ENCODE measurements around the gene AMPH. TPM values are rescaled to one million over a fixed set of nuclear protein-coding genes. Genes with fewer than 3 reads are reported as not detected.
A peak's percentile ranks its signal among the peaks of the same experiment; 100 is the strongest.
"Not testable (repeated sequence)": the region's sequence is repeated elsewhere in the genome, so short reads cannot be mapped to it uniquely, and the experiment has no call there.

The AMPH gene
- polyA plus RNA-seq, 3 donors: 13.4 to 17.1 (median 16.4) TPM

DNA sequence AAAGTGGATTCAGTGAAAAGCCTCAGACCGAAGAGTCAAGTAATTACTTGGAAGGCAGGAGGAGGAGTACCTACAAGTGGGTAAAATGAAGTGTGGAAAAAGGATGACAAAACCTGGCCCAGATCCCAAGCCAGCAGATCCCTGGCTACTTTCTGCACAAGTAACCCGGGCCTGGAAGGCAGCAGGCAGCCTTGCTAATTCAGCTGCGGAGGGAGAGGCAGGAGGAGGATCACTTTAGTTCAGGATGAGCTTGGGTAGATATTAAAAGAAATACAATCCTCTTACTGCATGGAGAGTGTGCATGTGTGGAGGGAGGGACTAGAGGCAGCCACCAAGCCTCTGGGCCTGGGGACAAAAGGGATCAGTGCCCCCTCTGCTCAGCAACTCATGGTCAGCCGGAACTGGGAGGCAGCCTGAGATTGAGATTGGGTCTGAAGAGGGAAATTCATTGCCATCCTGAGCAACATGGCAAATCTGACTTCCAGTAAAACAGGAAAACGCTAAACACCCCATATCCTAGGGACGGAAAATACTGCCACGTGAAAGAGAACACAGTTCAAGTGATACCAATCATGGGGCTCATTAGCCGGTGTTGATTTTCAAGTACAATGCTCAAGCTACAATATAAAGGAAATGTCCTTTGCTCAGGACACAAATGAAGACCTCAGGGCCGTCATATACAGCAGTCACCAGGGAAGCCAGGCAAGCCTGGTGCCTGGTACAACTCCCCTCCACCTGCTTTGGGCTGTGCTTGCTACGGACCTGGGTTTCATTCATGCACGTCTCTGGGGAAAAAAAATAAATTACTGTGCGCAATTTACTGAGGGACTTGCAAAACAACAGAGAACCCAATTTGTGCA, 1.3 kb downstream of the AMPH start:
- no peak for DNase-seq

- DNase-seq: no peak
Observed at GRCh38 chr7:38628630-38629385, 2.4 kb downstream of the AMPH start.

GRCh38 chr7:38625866-38626265, 5.3 kb downstream of the AMPH start:
- DNase-seq: no peak

- DNase-seq: no peak
Observed at GRCh38 chr7:38615665-38616064, 15.5 kb downstream of the AMPH start.

DNA sequence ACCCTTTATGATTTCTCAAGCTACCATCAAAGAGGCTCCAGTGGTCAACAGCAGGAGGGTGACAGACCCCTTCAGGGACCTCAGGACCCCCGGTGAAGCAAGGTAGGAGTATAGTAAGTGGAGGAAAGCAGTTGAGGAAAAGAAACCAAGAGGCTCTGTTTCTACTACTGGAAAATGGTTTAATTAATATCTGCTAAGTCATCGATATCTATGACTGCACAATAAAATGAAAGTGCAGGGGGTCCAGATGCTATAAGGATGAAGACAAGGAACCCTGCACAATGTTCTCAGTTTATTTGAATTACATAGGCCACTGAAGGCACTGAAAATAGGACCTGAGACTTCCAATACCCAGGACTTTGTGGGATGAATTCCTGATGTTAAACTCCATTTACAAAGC, 23.7 kb downstream of the AMPH start:
- no peak for DNase-seq

GRCh38 chr7:38600741-38601140, 30.4 kb downstream of the AMPH start:
- no peak for DNase-seq

DNA sequence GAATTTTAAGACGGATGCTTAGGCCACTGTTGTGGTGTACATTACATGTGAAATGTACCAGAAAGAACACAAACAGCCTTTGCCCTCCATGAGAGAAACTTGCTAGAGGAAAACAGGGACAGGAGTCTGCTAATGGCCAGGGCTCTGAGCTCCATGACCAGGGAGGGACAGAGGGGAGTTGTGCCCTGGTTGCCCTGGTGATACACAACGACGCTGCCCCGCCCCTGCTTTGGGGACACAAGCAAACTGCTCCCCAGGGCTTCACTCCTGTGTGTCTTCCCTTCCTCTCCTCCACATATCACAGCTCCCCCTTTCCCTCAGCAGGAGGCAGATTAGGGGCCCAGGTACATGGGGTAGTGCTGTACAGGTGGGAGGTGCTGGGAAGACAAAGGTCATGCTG, 36.2 kb downstream of the AMPH start:
- peak; percentile 15 for DNase-seq

- no peak for DNase-seq
Observed at GRCh38 chr7:38592737-38593288, 38.4 kb downstream of the AMPH start.

- no peak for DNase-seq
Observed at GRCh38 chr7:38585572-38586354, 45.4 kb downstream of the AMPH start.

- DNase-seq: no peak
Observed at GRCh38 chr7:38584443-38585210, 46.5 kb downstream of the AMPH start.

DNA sequence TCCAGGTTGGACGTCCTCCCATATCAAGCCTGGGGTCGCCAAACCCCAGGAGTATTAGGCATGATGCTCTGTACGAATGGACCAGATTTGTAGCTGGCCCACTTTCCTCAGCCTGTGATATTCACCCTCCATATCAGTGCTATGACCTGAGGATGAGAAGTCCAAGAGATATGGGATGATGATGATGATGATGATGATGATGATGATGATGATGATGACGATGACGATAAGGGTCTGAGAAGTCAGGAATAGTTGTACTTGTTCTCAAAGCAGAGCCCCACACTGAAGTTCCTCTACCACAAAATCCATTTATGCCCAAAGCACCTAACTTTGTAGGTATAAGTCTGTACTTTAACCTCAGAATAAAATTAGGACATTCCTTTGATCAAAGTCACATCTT, 50.7 kb downstream of the AMPH start:
- DNase-seq: no peak

GRCh38 chr7:38574086-38574485, 57.1 kb downstream of the AMPH start:
- DNase-seq: no peak

- DNase-seq: not testable (repeated sequence)
Observed at GRCh38 chr7:38571620-38572019, 59.6 kb downstream of the AMPH start.

- no peak for DNase-seq
Observed at GRCh38 chr7:38568497-38568896, 62.7 kb downstream of the AMPH start.

DNA sequence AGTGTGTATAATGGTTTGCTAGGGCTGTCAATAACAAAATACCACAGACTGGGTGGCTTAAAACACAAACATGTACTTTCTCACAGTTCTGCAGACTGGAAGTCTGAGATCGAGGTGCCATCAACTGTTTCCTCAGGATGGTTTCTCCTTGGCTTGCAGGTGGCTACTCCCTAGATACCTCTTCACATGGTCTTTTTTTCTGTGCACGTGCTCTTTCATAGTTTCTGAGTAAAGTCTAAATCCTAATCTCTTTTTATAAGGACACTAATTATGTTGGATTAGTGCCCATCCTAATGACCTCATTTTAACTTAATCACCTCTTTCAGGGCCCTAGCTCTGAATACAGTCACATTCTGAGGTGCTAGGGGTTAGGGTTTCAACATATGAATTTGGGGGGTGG, 65.9 kb downstream of the AMPH start:
- DNase-seq: no peak

DNA sequence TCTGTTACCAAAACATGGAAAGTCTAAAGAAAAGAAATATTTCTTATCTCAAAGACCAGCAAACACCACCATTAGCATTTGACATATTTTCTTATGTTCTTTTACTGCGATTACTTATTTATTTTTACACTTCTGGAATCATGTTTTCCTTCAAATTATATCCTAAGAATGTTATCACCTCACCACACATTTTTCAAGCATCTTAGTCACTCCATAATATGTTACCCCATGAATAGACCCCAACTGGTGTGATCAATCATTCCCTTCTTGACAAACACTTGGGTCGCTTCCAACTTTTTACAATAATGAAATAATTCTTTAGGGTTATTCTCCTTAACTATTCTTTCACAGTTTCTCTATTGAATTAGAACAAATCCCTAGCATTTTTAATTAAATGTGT, 67.4 kb downstream of the AMPH start:
- no peak for DNase-seq

DNA sequence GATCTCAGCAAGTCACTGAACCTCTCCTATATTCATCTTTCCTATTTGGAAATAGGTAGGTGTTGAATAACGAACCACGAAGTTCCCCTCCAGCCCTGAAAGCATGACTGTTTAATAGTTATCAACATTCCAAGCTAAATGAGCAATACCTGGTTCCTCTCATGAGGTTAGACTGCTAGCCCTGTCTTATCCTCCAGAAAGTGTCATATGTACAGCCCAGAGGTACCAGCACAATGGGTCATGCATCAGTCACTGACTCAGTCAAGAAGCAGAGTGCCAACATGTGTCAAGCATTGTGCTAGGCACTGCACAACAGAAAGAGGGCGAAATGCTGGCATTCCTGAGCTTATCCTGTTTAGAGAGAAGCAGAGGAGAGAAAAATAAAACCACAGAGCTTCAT, 70.0 kb downstream of the AMPH start:
- DNase-seq: no peak

- peak; percentile 38 for DNase-seq
Observed at GRCh38 chr7:38558761-38559345, 72.3 kb downstream of the AMPH start.

- DNase-seq: no peak
Observed at GRCh38 chr7:38554586-38554985, 76.6 kb downstream of the AMPH start.

DNA sequence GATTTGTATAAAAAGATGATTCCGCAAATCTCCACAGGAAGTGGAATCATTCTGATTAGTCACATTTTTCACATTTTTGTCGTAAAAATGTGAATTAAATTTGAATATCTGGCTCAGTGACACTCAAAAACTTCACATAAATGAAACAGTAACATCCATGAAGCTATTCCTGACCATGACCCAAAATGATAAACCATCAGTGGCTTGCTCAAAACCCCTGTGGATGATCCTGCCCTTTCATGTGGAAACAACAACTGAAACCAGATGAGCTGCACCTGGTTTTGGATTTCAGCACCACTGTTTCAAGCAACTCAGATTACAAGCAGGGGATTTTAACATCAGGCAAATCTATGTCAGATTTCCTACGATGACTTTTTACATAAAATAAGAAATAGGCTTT, 80.3 kb downstream of the AMPH start:
- DNase-seq: peak; percentile 9

DNA sequence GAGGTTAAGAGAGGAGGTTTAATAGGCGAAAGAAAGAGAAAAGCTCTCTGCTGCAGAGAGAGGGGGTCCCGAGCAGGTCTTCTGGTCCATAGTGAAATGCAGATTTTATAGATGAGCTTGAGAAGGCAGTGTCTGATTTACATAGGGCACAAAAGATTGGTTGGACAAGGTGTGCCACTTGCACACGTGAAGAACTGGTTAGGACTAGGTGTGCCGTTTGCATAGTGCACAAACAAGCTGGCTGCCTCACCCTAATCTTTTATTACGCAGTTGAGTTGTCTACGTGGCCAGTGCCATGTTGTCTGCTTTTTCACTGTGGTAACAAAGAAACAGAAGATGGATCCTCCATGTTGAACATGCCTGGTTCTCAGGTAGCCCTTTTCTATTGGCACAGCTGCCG, 82.6 kb downstream of the AMPH start:
- no peak for DNase-seq

Measured in renal pelvis (tissue), 4 donors.